ENCODE measurements around the gene IL34. TPM values are rescaled to one million over a fixed set of nuclear protein-coding genes. Genes with fewer than 3 reads are reported as not detected.
A peak's percentile ranks its signal among the peaks of the same experiment; 100 is the strongest.

Gene IL34
- total RNA-seq, 1 donor from 2014 or later: 1.4 TPM

DNA sequence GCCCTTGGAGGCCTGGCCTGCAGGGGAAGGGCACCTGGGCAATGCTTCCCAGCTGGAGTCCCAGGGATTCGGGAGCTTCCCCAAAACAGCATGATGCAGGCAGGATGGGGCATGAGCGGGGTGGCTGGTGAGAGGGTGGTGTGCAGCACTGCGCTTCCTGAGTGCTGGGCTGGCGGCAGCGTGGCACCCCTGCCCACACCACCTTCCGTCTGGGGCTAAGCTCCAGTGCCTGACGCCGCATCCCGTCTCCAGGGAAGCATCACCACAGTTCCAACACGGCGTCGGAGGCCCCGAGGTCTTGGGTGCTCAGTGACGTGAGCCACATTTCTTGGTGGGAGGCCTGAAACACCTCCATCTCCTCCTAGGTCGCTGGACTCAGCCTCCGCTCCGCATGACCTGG, 53.3 kb downstream of the IL34 start:
- Mint-ChIP-seq H3K36me3 (peaks cover 2% of the 10 kb centered on the region), H3K4me1 (peaks cover 67% of the 10 kb centered on the region), H3K27me3 (ENCODE audit: low read depth) (no peaks in the 10 kb centered on the region), H3K9me3 (no peaks in the 10 kb centered on the region), H3K4me3 (no peak overlapping the region), H3K27ac (peak overlapping the region; percentile 69)
- TF ChIP-seq, protein P1, sequence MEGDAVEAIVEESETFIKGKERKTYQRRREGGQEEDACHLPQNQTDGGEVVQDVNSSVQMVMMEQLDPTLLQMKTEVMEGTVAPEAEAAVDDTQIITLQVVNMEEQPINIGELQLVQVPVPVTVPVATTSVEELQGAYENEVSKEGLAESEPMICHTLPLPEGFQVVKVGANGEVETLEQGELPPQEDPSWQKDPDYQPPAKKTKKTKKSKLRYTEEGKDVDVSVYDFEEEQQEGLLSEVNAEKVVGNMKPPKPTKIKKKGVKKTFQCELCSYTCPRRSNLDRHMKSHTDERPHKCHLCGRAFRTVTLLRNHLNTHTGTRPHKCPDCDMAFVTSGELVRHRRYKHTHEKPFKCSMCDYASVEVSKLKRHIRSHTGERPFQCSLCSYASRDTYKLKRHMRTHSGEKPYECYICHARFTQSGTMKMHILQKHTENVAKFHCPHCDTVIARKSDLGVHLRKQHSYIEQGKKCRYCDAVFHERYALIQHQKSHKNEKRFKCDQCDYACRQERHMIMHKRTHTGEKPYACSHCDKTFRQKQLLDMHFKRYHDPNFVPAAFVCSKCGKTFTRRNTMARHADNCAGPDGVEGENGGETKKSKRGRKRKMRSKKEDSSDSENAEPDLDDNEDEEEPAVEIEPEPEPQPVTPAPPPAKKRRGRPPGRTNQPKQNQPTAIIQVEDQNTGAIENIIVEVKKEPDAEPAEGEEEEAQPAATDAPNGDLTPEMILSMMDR (IDR thresholded peaks at IDR 0.05; ENCODE audit: unreplicated experiment): no peak
- DNase-seq (ENCODE audit: low spot score in 2 of 2, unreplicated experiment in 2 of 2): no peak

DNA sequence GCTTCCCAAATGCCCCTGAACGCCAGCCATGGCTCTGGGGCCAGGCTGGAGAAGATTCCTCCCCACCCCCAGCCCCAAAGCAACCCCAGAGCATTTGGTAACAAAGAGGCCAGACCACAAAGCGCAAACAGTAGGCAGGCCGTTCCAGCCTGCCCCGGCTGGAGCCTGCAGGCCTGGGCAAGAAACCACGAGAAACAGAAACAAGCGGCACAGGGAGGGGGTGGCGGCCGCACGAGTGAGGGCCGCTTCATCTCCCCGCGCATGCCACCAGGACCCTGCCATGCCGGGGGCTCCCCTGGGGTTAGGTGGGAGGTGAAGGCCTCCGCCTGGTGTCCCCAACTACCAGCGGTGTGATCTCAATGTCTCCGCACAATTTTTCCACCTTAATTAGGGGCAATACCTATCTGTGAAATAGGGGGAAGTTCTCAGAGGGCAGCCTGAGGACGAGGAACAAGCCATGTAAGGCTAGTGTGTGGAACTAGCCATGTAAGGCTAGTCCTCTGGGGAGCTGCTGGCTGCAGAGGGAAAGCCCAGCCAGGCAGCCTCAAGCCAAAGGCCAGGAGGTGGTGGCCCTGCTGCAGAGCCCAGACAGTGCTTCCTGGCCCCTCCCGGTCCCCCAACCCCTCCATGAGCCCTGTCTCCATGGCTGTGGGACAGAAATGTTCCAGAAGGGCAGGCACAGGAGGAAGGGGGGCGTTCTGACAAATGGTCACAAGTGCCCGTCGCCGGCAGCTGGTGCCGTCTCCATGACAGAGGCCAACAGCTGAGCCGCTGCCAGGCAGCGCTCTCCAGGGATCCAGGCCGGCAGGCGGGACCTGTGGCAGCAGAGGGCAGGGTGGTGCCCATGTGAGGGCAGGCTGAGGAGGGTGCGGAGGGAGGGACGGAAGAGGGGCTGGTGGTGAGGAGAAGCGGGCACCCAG, 54.0 kb downstream of the IL34 start:
- H3K9me3 Mint-ChIP-seq: no peaks in the 10 kb centered on the region
- H3K4me3 Mint-ChIP-seq: no peak overlapping the region
- no peaks in the 10 kb centered on the region for H3K27me3 Mint-ChIP-seq (ENCODE audit: low read depth)
- peak overlapping the region; percentile 69 for H3K27ac Mint-ChIP-seq
- TF ChIP-seq, protein P1 (IDR thresholded peaks at IDR 0.05; ENCODE audit: unreplicated experiment): no peak
- DNase-seq (ENCODE audit: low spot score in 2 of 2, unreplicated experiment in 2 of 2): no peak
- peaks cover 2% of the 10 kb centered on the region for H3K36me3 Mint-ChIP-seq
- peaks cover 65% of the 10 kb centered on the region for H3K4me1 Mint-ChIP-seq

DNA sequence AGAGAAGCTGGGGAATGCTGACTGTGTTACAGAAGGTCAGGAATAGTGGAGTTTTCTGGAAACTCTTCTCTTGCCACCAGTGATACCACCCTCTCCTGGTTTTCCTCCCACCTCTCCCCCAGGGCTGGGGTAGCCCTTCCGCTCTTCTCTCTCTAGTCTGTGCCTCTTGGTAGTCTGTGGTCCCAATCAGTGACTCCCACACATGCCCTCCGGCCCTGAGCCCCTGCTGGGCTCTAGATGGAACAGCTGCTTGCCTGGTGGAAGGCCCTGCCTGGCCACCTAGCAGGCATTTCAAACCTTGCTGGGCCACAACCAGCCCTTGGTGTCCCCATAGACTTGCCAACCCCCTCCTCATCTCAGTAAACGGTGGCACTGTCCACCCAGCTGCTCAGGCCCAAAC, 54.7 kb downstream of the IL34 start:
- Mint-ChIP-seq H3K27me3 (ENCODE audit: low read depth) (no peaks in the 10 kb centered on the region), H3K4me3 (no peak overlapping the region), H3K27ac (peak overlapping the region; percentile 64), H3K36me3 (peaks cover 2% of the 10 kb centered on the region), H3K9me3 (no peaks in the 10 kb centered on the region), H3K4me1 (peaks cover 59% of the 10 kb centered on the region)
- DNase-seq (ENCODE audit: low spot score in 2 of 2, unreplicated experiment in 2 of 2): no peak
- TF ChIP-seq, protein P1 (IDR thresholded peaks at IDR 0.05; ENCODE audit: unreplicated experiment): no peak

DNA sequence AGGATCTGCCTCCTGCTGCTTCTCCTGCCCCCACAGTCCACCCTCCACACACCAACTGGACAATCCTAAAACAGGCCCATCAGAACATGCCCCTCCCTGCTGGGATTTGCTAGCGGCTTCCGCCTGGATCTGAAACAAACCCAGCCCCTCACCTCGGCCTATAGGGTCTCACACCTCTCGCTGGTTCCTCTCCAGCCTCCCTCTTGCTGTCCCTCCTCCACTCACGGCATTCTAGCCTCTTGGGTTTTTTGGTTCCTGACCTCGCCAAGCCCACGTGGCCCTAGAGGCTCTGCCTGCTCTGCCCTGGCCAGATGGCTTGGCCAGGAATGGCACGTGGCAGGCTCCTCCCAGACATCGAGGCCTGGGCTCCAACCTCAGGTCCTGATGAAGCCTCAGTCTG, 55.2 kb downstream of the IL34 start:
- Mint-ChIP-seq H3K4me1 (peaks cover 56% of the 10 kb centered on the region), H3K27me3 (ENCODE audit: low read depth) (no peaks in the 10 kb centered on the region), H3K4me3 (no peak overlapping the region), H3K36me3 (peaks cover 2% of the 10 kb centered on the region), H3K27ac (peak overlapping the region; percentile 93), H3K9me3 (no peaks in the 10 kb centered on the region)
- DNase-seq (ENCODE audit: low spot score in 2 of 2, unreplicated experiment in 2 of 2): no peak
- TF ChIP-seq, protein P1 (IDR thresholded peaks at IDR 0.05; ENCODE audit: unreplicated experiment): no peak

DNA sequence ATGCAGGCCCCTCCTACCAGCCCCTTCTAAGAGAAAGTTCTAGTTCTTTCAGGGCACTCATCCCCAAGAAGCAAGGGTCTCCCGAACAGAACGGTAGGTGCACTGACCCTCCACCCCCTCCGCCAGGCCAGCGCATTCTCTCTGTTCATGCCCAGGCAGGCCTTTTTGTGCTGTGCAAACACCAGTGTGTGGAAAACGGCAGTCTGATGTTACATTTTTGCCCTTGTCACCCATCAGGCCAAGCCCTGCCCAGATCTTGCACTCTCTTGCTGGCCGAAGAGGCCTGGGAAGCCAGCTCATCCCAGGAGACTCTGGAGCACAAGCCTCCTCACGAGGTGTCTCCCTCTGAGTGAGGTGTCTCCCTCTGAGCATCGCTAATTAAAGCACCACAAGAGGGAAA, 55.6 kb downstream of the IL34 start:
- Mint-ChIP-seq H3K4me3 (no peak overlapping the region), H3K9me3 (no peaks in the 10 kb centered on the region), H3K36me3 (peaks cover 2% of the 10 kb centered on the region), H3K27me3 (ENCODE audit: low read depth) (no peaks in the 10 kb centered on the region), H3K27ac (peak overlapping the region; percentile 93), H3K4me1 (peaks cover 56% of the 10 kb centered on the region)
- TF ChIP-seq, protein P1 (IDR thresholded peaks at IDR 0.05; ENCODE audit: unreplicated experiment): no peak
- DNase-seq (ENCODE audit: low spot score in 2 of 2, unreplicated experiment in 2 of 2): no peak

Data from mesothelial cell of epicardium (in vitro differentiated cells).